Endothelial cell (in vitro differentiated cells): ENCODE measurements around the gene NOB1. TPM values are rescaled to one million over a fixed set of nuclear protein-coding genes. Genes with fewer than 3 reads are reported as not detected.

ENCODE experiments used
- DNase-seq: peaks from one replicate; pipeline ENCODE4 v3.0.0; 2021; ENCODE audit warnings: low spot score
- H3K27ac Mint-ChIP-seq: one replicate; pipeline ENCODE4 v1.8.0; 2021; ENCODE audit warnings: mixed read lengths, inconsistent platforms; ENCODE audit not compliant: unreplicated experiment
- H3K27me3 Mint-ChIP-seq: one replicate; pipeline ENCODE4 v1.8.0; 2021; ENCODE audit warnings: mild to moderate bottlenecking, moderate library complexity, mixed read lengths, inconsistent platforms; ENCODE audit not compliant: unreplicated experiment
- H3K36me3 Mint-ChIP-seq: one replicate; pipeline ENCODE4 v1.8.0; 2021; ENCODE audit warnings: mild to moderate bottlenecking, low read depth, mixed read lengths, inconsistent platforms; ENCODE audit not compliant: unreplicated experiment
- H3K4me1 Mint-ChIP-seq: one replicate; pipeline ENCODE4 v1.8.0; 2021; ENCODE audit warnings: mild to moderate bottlenecking, mixed read lengths, inconsistent platforms; ENCODE audit not compliant: unreplicated experiment
- H3K4me3 Mint-ChIP-seq: one replicate; pipeline ENCODE4 v1.8.0; 2021; ENCODE audit warnings: mild to moderate bottlenecking, mixed read lengths, inconsistent platforms; ENCODE audit not compliant: unreplicated experiment
- H3K9me3 Mint-ChIP-seq: one replicate; pipeline ENCODE4 v1.8.0; 2021; ENCODE audit warnings: mixed read lengths, inconsistent platforms; ENCODE audit not compliant: unreplicated experiment
- CTCF ChIP-seq: fragments of 200-600 bp; sonication (generic); IDR thresholded peaks from one replicate; pipeline ENCODE4 v1.5.0; 2021; ENCODE audit warnings: antibody characterized with exemption; ENCODE audit not compliant: unreplicated experiment
- total RNA-seq: library from RNA; stranded (reverse); fragmentation: NEBNext Ultra II Directional; extraction: Animal tissue kit (Norgen Biotek cat#: 25700); gene quantifications from one replicate; pipeline ENCODE4 v1.2.1, GENCODE V29; 2021; ENCODE audit not compliant: unreplicated experiment

NOB1 gene
- total RNA-seq, 1 donor from 2014 or later: 46.8 TPM

- peaks cover 8% of the 10 kb centered on the region for H3K36me3 Mint-ChIP-seq
- TF ChIP-seq CTCF: no peak
- H3K27ac Mint-ChIP-seq: no peak overlapping the region
- no peak overlapping the region for H3K4me3 Mint-ChIP-seq
- peaks cover 11% of the 10 kb centered on the region for H3K4me1 Mint-ChIP-seq
- no peaks in the 10 kb centered on the region for H3K9me3 Mint-ChIP-seq
- H3K27me3 Mint-ChIP-seq: peaks cover 10% of the 10 kb centered on the region
- no peak for DNase-seq
Observed at GRCh38 chr16:69721441-69721957, 33.2 kb downstream of the NOB1 start.

- Mint-ChIP-seq H3K27me3 (peaks cover 8% of the 10 kb centered on the region), H3K9me3 (no peaks in the 10 kb centered on the region), H3K27ac (no peak overlapping the region), H3K36me3 (peaks cover 8% of the 10 kb centered on the region), H3K4me3 (no peak overlapping the region), H3K4me1 (peaks cover 10% of the 10 kb centered on the region)
- DNase-seq: no peak
- no peak for TF ChIP-seq CTCF
Observed at GRCh38 chr16:69720822-69721430, 33.8 kb downstream of the NOB1 start.

DNA sequence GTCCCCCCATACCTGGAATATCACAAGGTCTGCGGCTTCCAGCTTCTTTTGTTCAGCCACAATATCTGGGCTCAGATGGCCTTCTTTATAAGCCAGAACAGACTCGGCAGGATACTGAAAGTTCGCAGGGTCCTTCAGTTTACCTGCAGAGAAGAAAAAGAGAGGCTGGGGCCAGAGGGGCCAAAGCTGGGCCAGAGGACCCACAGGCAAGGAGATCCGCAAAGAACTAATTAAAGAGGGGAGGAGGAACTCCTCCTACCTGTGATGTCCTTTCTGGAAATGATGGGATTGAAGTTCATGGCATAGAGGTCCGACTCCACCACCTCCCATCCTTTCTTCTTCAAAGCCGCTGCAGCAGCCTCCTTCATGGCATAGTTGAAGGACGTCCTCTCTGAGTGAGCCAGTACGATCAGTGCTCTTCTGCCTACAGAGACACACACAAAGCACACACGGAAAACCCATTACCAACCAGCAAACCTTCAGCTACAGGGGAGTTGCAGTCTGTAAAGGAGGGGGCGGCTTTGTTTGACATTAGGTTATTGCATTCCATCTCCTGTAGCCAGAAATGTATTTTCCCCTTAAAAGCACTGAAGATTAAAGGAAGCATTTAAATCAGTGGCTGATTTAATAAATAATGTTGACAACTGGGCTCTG is 36.5 kb downstream of the NOB1 start:
- no peak for TF ChIP-seq CTCF
- H3K9me3 Mint-ChIP-seq: no peaks in the 10 kb centered on the region
- H3K27me3 Mint-ChIP-seq: no peaks in the 10 kb centered on the region
- no peak overlapping the region for H3K4me3 Mint-ChIP-seq
- peaks cover 10% of the 10 kb centered on the region for H3K36me3 Mint-ChIP-seq
- H3K27ac Mint-ChIP-seq: no peak overlapping the region
- peaks cover 7% of the 10 kb centered on the region for H3K4me1 Mint-ChIP-seq
- DNase-seq: no peak

- Mint-ChIP-seq H3K27ac (no peak overlapping the region), H3K27me3 (no peaks in the 10 kb centered on the region), H3K4me1 (no peaks in the 10 kb centered on the region), H3K4me3 (no peak overlapping the region), H3K36me3 (peaks cover 14% of the 10 kb centered on the region), H3K9me3 (no peaks in the 10 kb centered on the region)
- no peak for TF ChIP-seq CTCF
- DNase-seq: no peak
Observed at GRCh38 chr16:69717066-69717465, 37.7 kb downstream of the NOB1 start.

- DNase-seq: no peak
- Mint-ChIP-seq H3K4me1 (no peaks in the 10 kb centered on the region), H3K9me3 (no peaks in the 10 kb centered on the region), H3K27me3 (no peaks in the 10 kb centered on the region), H3K4me3 (no peak overlapping the region), H3K27ac (no peak overlapping the region), H3K36me3 (peaks cover 14% of the 10 kb centered on the region)
- TF ChIP-seq CTCF: no peak
Observed at GRCh38 chr16:69712914-69713581, 41.7 kb downstream of the NOB1 start.
